Cardiac muscle cell (in vitro differentiated cells and primary cell): ENCODE results near the gene ADAMTS2. TPM values are rescaled to one million over a fixed set of nuclear protein-coding genes. Genes with fewer than 3 reads are reported as not detected.

ENCODE experiments used
- DNase-seq, 2 donors: peaks; one replicate each; pipeline versions ENCODE4 v3.0.0 to v3.0.0-alpha.2; 2010 to 2017; ENCODE audit warnings: low read depth in 1 of 2, low spot score in 1 of 2
- H3K27ac ChIP-seq: fragments of 200-600 bp; sonication (generic); 2 replicates; pipeline ENCODE4 v1.5.1; 2016
- H3K27me3 ChIP-seq: fragments of 200-600 bp; sonication (generic); 2 replicates; pipeline ENCODE4 v1.6.0; 2016; ENCODE audit warnings: control low read depth
- H3K36me3 ChIP-seq: fragments of 200-600 bp; sonication (generic); 2 replicates; pipeline ENCODE4 v1.5.1; 2016; ENCODE audit warnings: control low read depth
- H3K4me1 ChIP-seq: fragments of 200-600 bp; sonication (generic); 2 replicates; pipeline ENCODE4 v1.8.1; 2017; ENCODE audit warnings: low read depth, mild to moderate bottlenecking, mixed run types
- H3K4me3 ChIP-seq: fragments of 200-600 bp; sonication (generic); 2 replicates; pipeline ENCODE4 v1.5.1; 2016; ENCODE audit warnings: mild to moderate bottlenecking
- H3K9me3 ChIP-seq: fragments of 200-600 bp; sonication (generic); 2 replicates; pipeline ENCODE4 v1.5.1; 2017; ENCODE audit warnings: low read depth, mild to moderate bottlenecking, control low read depth
- CTCF ChIP-seq: IDR thresholded peaks from 2 replicates; pipeline ENCODE4 v1.5.1; 2012; ENCODE audit warnings: low read depth, mild to moderate bottlenecking, low read length
- polyA plus RNA-seq: library from polyadenylated mRNA; unstranded; fragments of >200 nt; fragmentation: Nextera tagmentation; extraction: Ambion mirVana; gene quantifications from 2 replicates; pipeline ENCODE4 v1.2.1, GENCODE V29; 2016
- total RNA-seq: library from RNA; depleted of rRNA; stranded (reverse); fragments of >200 nt; gene quantifications from 2 replicates; pipeline ENCODE4 v1.2.3, GENCODE V29; 2016

ADAMTS2 gene
- total and polyA plus RNA-seq, 2 experiments from 2014 or later: 3.1 to 8.8 TPM

- H3K36me3 ChIP-seq: no peaks in the 10 kb centered on the region
- no peak for TF ChIP-seq CTCF
- H3K9me3 ChIP-seq: no peaks in the 10 kb centered on the region
- no peak overlapping the region for H3K27ac ChIP-seq
- no peaks in the 10 kb centered on the region for H3K4me1 ChIP-seq
- no peak for DNase-seq
- no peak overlapping the region for H3K4me3 ChIP-seq
- H3K27me3 ChIP-seq: no peaks in the 10 kb centered on the region
These were observed 84.8 kb downstream of the ADAMTS2 start for GRCh38 chr5:179260324-179261070.

DNA sequence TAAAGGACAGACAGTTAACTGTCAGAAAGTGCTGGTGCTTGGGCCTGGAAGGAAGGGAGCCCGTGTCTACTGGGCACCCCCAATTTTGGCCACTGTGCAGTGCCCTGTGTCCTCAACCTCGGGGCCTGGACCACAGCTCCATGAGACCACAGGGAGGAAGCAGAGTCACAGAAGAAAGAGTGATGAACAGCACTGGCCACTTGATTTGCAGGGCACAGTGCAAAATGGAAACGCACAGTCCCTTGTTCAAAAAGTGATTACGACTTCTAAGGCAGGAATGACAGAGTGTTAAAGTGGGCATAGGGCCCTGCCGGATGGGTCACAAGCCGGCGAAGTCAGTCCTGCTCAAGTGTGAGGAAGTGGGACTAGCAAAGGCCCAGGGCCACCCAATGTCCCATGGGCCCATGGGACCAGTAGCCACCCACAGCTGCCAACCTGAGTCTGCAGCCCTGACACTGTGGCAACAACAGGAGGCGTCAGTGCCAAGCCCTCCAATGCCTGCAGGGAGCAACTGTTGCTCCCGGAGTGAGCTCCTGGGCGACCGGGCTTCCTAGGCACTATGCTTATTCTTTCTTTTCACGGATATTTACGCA lies 85.4 kb downstream of the ADAMTS2 start:
- no peaks in the 10 kb centered on the region for H3K4me1 ChIP-seq
- H3K4me3 ChIP-seq: no peak overlapping the region
- H3K9me3 ChIP-seq: no peaks in the 10 kb centered on the region
- DNase-seq: no peak
- no peaks in the 10 kb centered on the region for H3K27me3 ChIP-seq
- H3K36me3 ChIP-seq: no peaks in the 10 kb centered on the region
- no peak for TF ChIP-seq CTCF
- no peak overlapping the region for H3K27ac ChIP-seq

GRCh38 chr5:179258922-179259730 lies 86.1 kb downstream of the ADAMTS2 start:
- no peak overlapping the region for H3K4me3 ChIP-seq
- TF ChIP-seq CTCF: no peak
- peak in 1 of 2 donors; percentile 91 for DNase-seq
- no peaks in the 10 kb centered on the region for H3K9me3 ChIP-seq
- no peaks in the 10 kb centered on the region for H3K36me3 ChIP-seq
- H3K27ac ChIP-seq: no peak overlapping the region
- H3K4me1 ChIP-seq: no peaks in the 10 kb centered on the region
- H3K27me3 ChIP-seq: no peaks in the 10 kb centered on the region

GRCh38 chr5:179258001-179258921 lies 87.0 kb downstream of the ADAMTS2 start:
- H3K27ac ChIP-seq: no peak overlapping the region
- no peaks in the 10 kb centered on the region for H3K9me3 ChIP-seq
- no peak for TF ChIP-seq CTCF
- H3K4me3 ChIP-seq: no peak overlapping the region
- DNase-seq: no peak
- no peaks in the 10 kb centered on the region for H3K4me1 ChIP-seq
- H3K36me3 ChIP-seq: no peaks in the 10 kb centered on the region
- no peaks in the 10 kb centered on the region for H3K27me3 ChIP-seq

GRCh38 chr5:179257176-179257682 lies 88.0 kb downstream of the ADAMTS2 start:
- no peak for DNase-seq
- no peak overlapping the region for H3K27ac ChIP-seq
- no peak for TF ChIP-seq CTCF
- H3K27me3 ChIP-seq: no peaks in the 10 kb centered on the region
- no peaks in the 10 kb centered on the region for H3K9me3 ChIP-seq
- no peaks in the 10 kb centered on the region for H3K4me1 ChIP-seq
- H3K4me3 ChIP-seq: no peak overlapping the region
- H3K36me3 ChIP-seq: no peaks in the 10 kb centered on the region
